Adrenal gland (tissue), 12 donors: ENCODE data around the gene NUP188. TPM values are rescaled to one million over a fixed set of nuclear protein-coding genes. Genes with fewer than 3 reads are reported as not detected.
A peak's percentile ranks its signal among the peaks of the same experiment; 100 is the strongest.

Experiments
- DNase-seq, 7 donors: peaks; one replicate each; pipeline ENCODE4 v3.0.0-alpha.2; 2019 to 2020
- H3K27ac ChIP-seq, 5 donors: fragments of 200-600 bp; sonication (generic) in 4 of 5; 1 replicate in 3 of 5; 2 replicates in 2 of 5; pipeline versions ENCODE4 v1.5.1 to v1.8.0; 2016 to 2020; ENCODE audit warnings: mild to moderate bottlenecking in 1 of 5
- H3K27me3 ChIP-seq: fragments of 200-600 bp; 2 replicates; pipeline ENCODE4 v1.8.0; 2021
- H3K36me3 ChIP-seq, 2 donors: fragments of 200-600 bp; replicated peaks in 1 of 2; 1 replicate in 1 of 2; 2 replicates in 1 of 2; pipeline versions ENCODE4 v1.5.1 to v1.8.0; 2018 to 2022
- H3K4me1 ChIP-seq, 2 donors: fragments of 200-600 bp; replicated peaks in 1 of 2; 1 replicate in 1 of 2; 2 replicates in 1 of 2; pipeline versions ENCODE4 v1.5.1 to v1.8.0; 2018 to 2021
- H3K4me3 ChIP-seq, 4 donors: fragments of 200-600 bp; sonication (generic) in 3 of 4; one replicate each; pipeline ENCODE4 v1.5.1; 2016 to 2018
- H3K9me3 ChIP-seq, 3 donors: fragments of 200-600 bp; sonication (generic) in 1 of 3; replicated peaks in 1 of 3; 1 replicate in 2 of 3; 2 replicates in 1 of 3; pipeline versions ENCODE4 v1.5.1 to v1.8.0; 2016 to 2021
- POLR2A ChIP-seq, 2 donors: fragments of 450-650 bp; IDR thresholded peaks; one replicate each; pipeline ENCODE4 v1.6.1; 2017; ENCODE audit warnings: antibody characterized with exemption in 2 of 2, mild to moderate bottlenecking in 2 of 2, moderate library complexity in 1 of 2
- WGBS, 4 donors: extraction: QIAGEN DNeasy Blood & Tissue Kit in 2 of 4; methylation state at CpG; one replicate each; pipeline versions ENCODE4 v1.1.5 to v1.1.7; 2013 to 2017; 5-methylcytosine and 5-hydroxymethylcytosine counted together
- intact Hi-C, 2 donors: fragments of 100-400 bp; cut with DNase I; formaldehyde crosslinking; loops; one replicate each; pipeline versions ENCODE4 v1.14.1 to v1.15.0; 2022 to 2023
- polyA plus RNA-seq, 3 donors: library from polyadenylated mRNA; stranded (reverse); fragments of 200-250 nt in 2 of 3; fragments of 350-450 nt in 1 of 3; fragmentation: Illumina TruSeq in 1 of 3; extraction: RNeasy Lipid Tissue Mini Kit (QIAGEN cat#74804) in 1 of 3; gene quantifications; one replicate each; pipeline ENCODE4 v1.2.3, GENCODE V29; 2013 to 2014
- total RNA-seq, 9 donors: library from RNA; depleted of rRNA in 4 of 9; stranded (reverse); fragments of >200 nt in 4 of 9; fragments of 120-200 nt in 1 of 9; fragmentation: NEBNext Ultra II Directional in 1 of 9; extraction: Animal tissue kit (Norgen Biotek cat#: 25700) in 1 of 9; gene quantifications; one replicate each; pipeline versions ENCODE4 v1.1.0 to v1.2.4, GENCODE V29; 2013 to 2023
- TF ChIP-seq, protein P1 (sequence below), 6 experiments: fragments of 450-650 bp in 4 of 6; fragments of 200-600 bp in 2 of 6; sonication (generic) in 1 of 6; IDR thresholded peaks; 1 replicate in 5 of 6; 2 replicates in 1 of 6; pipeline versions ENCODE4 v1.5.1 to v1.8.0; 2016 to 2021; ENCODE audit warnings: antibody characterized with exemption in 6 of 6, mild to moderate bottlenecking in 2 of 6, moderate library complexity in 1 of 6
- donor health status: healthy with polysubstance abuse.
- donor health status: Bipolar disorder and iron deficiency.
- donor health status: DM: yes; HTN: yes; CAD: no.
- donor health status: DM: no; HTN: no; CAD: no.
- donor health status: DM: no; HTN: no; CAD: no.
- donor health status: DM: yes; HTN: yes; CAD: no.

NUP188 gene
- total and polyA plus RNA-seq, 12 donors, result 20.2 to 122 (median 31.8) TPM

DNA sequence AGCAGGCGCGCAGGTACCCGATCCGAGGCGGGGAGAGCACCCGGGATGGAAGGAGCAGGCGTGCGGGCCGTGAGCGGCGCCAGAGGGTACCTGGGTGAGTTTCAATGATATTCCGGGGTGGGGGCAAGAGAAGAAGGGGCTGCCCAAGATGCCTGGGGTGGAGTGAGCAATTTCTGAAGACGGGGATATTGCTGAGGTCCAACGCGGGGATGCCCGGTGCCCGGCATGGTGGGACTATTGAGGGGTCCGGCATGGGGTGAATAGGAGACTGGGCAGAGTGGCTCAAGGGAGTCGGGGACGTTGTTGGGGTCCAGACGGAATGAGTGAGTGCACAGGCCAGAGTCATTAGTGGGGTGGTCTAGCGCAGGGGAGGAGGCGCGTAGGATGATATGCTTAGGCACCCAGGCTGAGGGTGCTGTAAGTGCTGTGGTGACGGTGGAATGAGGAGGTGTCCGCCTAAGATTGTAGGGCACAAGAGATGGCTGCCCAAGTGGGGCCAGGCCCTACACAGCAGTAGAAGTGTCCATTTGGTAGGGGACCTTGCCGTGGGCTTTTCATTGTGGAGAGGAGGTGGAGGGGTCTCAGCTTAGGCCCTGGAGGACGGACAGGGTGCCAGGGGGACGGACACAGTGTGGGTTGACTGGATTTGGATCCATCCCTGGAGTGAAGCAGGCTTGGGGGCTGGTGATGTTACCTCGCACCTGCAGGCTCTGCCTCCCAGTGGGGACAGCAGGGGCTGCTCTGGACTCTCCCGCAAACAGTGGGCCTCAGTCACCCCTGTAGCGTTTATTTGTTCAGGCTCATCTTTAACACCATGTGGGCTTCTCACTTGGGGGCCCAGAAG lies 89.6 kb downstream of the NUP188 start:
- no peaks in the 10 kb centered on the region for H3K9me3 ChIP-seq
- H3K36me3 ChIP-seq, result peaks cover 0 to 18% of the 10 kb centered on the region in 2 donors
- peak overlapping the region; percentile 72 to 91 (median 82) for H3K4me3 ChIP-seq
- TF ChIP-seq POLR2A (IDR thresholded peaks at IDR 0.05), result no peak
- TF ChIP-seq, protein P1, sequence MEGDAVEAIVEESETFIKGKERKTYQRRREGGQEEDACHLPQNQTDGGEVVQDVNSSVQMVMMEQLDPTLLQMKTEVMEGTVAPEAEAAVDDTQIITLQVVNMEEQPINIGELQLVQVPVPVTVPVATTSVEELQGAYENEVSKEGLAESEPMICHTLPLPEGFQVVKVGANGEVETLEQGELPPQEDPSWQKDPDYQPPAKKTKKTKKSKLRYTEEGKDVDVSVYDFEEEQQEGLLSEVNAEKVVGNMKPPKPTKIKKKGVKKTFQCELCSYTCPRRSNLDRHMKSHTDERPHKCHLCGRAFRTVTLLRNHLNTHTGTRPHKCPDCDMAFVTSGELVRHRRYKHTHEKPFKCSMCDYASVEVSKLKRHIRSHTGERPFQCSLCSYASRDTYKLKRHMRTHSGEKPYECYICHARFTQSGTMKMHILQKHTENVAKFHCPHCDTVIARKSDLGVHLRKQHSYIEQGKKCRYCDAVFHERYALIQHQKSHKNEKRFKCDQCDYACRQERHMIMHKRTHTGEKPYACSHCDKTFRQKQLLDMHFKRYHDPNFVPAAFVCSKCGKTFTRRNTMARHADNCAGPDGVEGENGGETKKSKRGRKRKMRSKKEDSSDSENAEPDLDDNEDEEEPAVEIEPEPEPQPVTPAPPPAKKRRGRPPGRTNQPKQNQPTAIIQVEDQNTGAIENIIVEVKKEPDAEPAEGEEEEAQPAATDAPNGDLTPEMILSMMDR (IDR thresholded peaks at IDR 0.05), result no peak
- peak in 1 of 7 donors; percentile 28 for DNase-seq
- 4 to 10% (median 9%) methylated on average over 18 to 32 of the region's 32 CpGs for WGBS, 4 donors
- intact Hi-C loops, result no loop called here
- peaks cover 18 to 19% of the 10 kb centered on the region in 2 donors for H3K4me1 ChIP-seq
- peak overlapping the region; percentile 25 to 82 (median 69) for H3K27ac ChIP-seq
- no peaks in the 10 kb centered on the region for H3K27me3 ChIP-seq

- Histone ChIP-seq H3K27me3 (no peaks in the 10 kb centered on the region), H3K27ac (peak overlapping the region; percentile 25 to 82 (median 72)), H3K9me3 (no peaks in the 10 kb centered on the region), H3K4me1 (peaks cover 18 to 19% of the 10 kb centered on the region in 2 donors), H3K4me3 (peak overlapping the region in 1 of 4 donors; percentile 73), H3K36me3 (peaks cover 0 to 24% of the 10 kb centered on the region in 2 donors)
- intact Hi-C loops, result no loop called here
- WGBS, 4 donors, result 17 to 51% (median 28%) methylated on average over 6 of the region's 6 CpGs
- TF ChIP-seq POLR2A (IDR thresholded peaks at IDR 0.05), result peak in 1 of 2 donors; percentile 46
- TF ChIP-seq, protein P1 (IDR thresholded peaks at IDR 0.05), result no peak
- peak in 6 of 7 donors; percentile 63 to 80 (median 72) for DNase-seq
Observed at GRCh38 chr9:129037767-129038098, 90.2 kb downstream of the NUP188 start.

- Histone ChIP-seq H3K4me1 (peaks cover 18 to 19% of the 10 kb centered on the region in 2 donors), H3K4me3 (peak overlapping the region in 1 of 4 donors; percentile 73), H3K9me3 (no peaks in the 10 kb centered on the region), H3K27ac (peak overlapping the region; percentile 25 to 82 (median 72)), H3K36me3 (peaks cover 0 to 27% of the 10 kb centered on the region in 2 donors), H3K27me3 (no peaks in the 10 kb centered on the region)
- WGBS, 4 donors, result 34 to 40% (median 37%) methylated on average over 4 to 8 of the region's 8 CpGs
- DNase-seq, result peak in 6 of 7 donors; percentile 51 to 78 (median 64)
- TF ChIP-seq, protein P1 (IDR thresholded peaks at IDR 0.05), result no peak
- TF ChIP-seq POLR2A (IDR thresholded peaks at IDR 0.05), result no peak
- intact Hi-C loops, result no loop called here
Observed at GRCh38 chr9:129038109-129038852, 90.8 kb downstream of the NUP188 start.

DNA sequence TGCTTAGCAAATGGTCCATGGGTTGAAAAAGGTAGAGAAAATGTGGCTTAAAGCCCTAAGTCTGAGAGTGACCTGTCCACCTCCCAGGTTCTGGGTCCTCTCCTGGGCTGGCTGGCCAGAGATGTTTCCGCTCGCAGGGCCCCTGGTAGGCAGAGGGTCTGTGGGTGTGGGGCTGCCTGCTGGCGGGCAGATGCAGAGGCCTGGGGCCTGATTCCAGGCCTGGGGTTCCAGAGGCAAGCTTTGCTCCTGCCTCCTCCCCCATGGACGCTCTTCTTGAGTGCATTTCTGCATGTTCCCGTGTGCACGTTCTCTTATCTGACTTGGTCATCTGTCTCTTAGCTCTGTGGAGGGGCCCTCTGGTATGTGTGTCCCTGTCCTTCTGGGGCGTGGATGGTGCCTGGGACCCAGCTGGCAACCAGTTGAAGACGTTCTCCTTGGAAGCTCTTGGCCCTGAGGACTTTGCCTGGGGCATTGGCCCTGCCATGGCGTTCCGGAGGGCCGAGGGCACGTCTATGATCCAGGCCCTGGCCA lies 92.7 kb downstream of the NUP188 start:
- Histone ChIP-seq H3K4me3 (no peak overlapping the region), H3K36me3 (peaks cover 0 to 35% of the 10 kb centered on the region in 2 donors), H3K27ac (no peak overlapping the region), H3K9me3 (no peaks in the 10 kb centered on the region), H3K27me3 (no peaks in the 10 kb centered on the region), H3K4me1 (peaks cover 18 to 19% of the 10 kb centered on the region in 2 donors)
- intact Hi-C loops, result no loop called here
- TF ChIP-seq, protein P1 (IDR thresholded peaks at IDR 0.05), result no peak
- no peak for TF ChIP-seq POLR2A (IDR thresholded peaks at IDR 0.05)
- 85 to 88% (median 86%) methylated on average over 7 to 12 of the region's 12 CpGs for WGBS, 4 donors
- no peak for DNase-seq
